Activated naive CD8-positive, alpha-beta T cell (primary cell): ENCODE measurements around the gene GPR161.
A peak's percentile ranks its signal among the peaks of the same experiment; 100 is the strongest.
"Not testable (repeated sequence)": the region's sequence is repeated elsewhere in the genome, so short reads cannot be mapped to it uniquely, and the experiment has no call there.

Experiments used
- H3K27ac Mint-ChIP-seq: one replicate; pipeline ENCODE4 v1.8.0; 2021; ENCODE audit warnings: mixed read lengths
- H3K27me3 Mint-ChIP-seq: one replicate; pipeline ENCODE4 v1.8.0; 2021; ENCODE audit warnings: mixed read lengths
- H3K36me3 Mint-ChIP-seq: one replicate; pipeline ENCODE4 v1.8.0; 2021; ENCODE audit warnings: mixed read lengths
- H3K4me1 Mint-ChIP-seq: one replicate; pipeline ENCODE4 v1.8.0; 2021; ENCODE audit warnings: low read depth, mixed read lengths
- H3K4me3 Mint-ChIP-seq: one replicate; pipeline ENCODE4 v1.8.0; 2021; ENCODE audit warnings: mild to moderate bottlenecking, mixed read lengths
- H3K9me3 Mint-ChIP-seq: one replicate; pipeline ENCODE4 v1.8.0; 2021; ENCODE audit warnings: low read depth, mixed read lengths

GPR161 gene, protein sequence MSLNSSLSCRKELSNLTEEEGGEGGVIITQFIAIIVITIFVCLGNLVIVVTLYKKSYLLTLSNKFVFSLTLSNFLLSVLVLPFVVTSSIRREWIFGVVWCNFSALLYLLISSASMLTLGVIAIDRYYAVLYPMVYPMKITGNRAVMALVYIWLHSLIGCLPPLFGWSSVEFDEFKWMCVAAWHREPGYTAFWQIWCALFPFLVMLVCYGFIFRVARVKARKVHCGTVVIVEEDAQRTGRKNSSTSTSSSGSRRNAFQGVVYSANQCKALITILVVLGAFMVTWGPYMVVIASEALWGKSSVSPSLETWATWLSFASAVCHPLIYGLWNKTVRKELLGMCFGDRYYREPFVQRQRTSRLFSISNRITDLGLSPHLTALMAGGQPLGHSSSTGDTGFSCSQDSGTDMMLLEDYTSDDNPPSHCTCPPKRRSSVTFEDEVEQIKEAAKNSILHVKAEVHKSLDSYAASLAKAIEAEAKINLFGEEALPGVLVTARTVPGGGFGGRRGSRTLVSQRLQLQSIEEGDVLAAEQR

GRCh38 chr1:168136709-168137514 lies at the start of gene GPR161:
Gene GPR161 (minus strand): TSS chr1:168136930. CDS start chr1:168104850, 32,080 bp downstream.
- Mint-ChIP-seq H3K4me1 (peaks cover 24% of the 10 kb centered on the region), H3K27ac (peak within 1 kb of the TSS; percentile 50), H3K4me3 (peak within 1 kb of the TSS; percentile 92), H3K27me3 (peaks cover 27% of the 10 kb centered on the region), H3K9me3 (no peaks in the 10 kb centered on the region), H3K36me3 (no peaks in the 10 kb centered on the region)

- Mint-ChIP-seq H3K4me3 (peak overlapping the region; percentile 20), H3K4me1 (peaks cover 17% of the 10 kb centered on the region)
- not testable (repeated sequence) for H3K9me3 Mint-ChIP-seq, H3K27me3 Mint-ChIP-seq, H3K27ac Mint-ChIP-seq, H3K36me3 Mint-ChIP-seq
These were observed 44.5 kb upstream of the GPR161 start for GRCh38 chr1:168181063-168181720.

- Mint-ChIP-seq H3K27ac (no peak overlapping the region), H3K9me3 (no peaks in the 10 kb centered on the region), H3K4me1 (peaks cover 17% of the 10 kb centered on the region), H3K4me3 (no peak overlapping the region), H3K36me3 (peaks cover 3% of the 10 kb centered on the region), H3K27me3 (no peaks in the 10 kb centered on the region)
These were observed 43.4 kb upstream of the GPR161 start for GRCh38 chr1:168180148-168180524.

GRCh38 chr1:168179438-168180147 lies 42.9 kb upstream of the GPR161 start:
- Mint-ChIP-seq H3K36me3 (peaks cover 3% of the 10 kb centered on the region), H3K4me1 (peaks cover 17% of the 10 kb centered on the region), H3K4me3 (no peak overlapping the region), H3K27ac (no peak overlapping the region), H3K27me3 (no peaks in the 10 kb centered on the region), H3K9me3 (no peaks in the 10 kb centered on the region)

GRCh38 chr1:168178638-168179437 lies 42.1 kb upstream of the GPR161 start, which contains the start of gene TIPRL:
Gene TIPRL (plus strand): TSS chr1:168178962. CDS start chr1:168179078, 116 bp downstream.
- Mint-ChIP-seq H3K4me3 (no peak within 1 kb of the TSS), H3K4me1 (peaks cover 14% of the 10 kb centered on the region), H3K27me3 (peaks cover under 1% of the 10 kb centered on the region), H3K36me3 (peaks cover 1% of the 10 kb centered on the region), H3K27ac (no peak within 1 kb of the TSS), H3K9me3 (no peaks in the 10 kb centered on the region)

GRCh38 chr1:168178227-168178637 lies 41.5 kb upstream of the GPR161 start:
- H3K36me3 Mint-ChIP-seq, result no peaks in the 10 kb centered on the region
- peaks cover 9% of the 10 kb centered on the region for H3K4me1 Mint-ChIP-seq
- no peak overlapping the region for H3K4me3 Mint-ChIP-seq
- no peak overlapping the region for H3K27ac Mint-ChIP-seq
- no peaks in the 10 kb centered on the region for H3K9me3 Mint-ChIP-seq
- peaks cover 2% of the 10 kb centered on the region for H3K27me3 Mint-ChIP-seq

GRCh38 chr1:168172250-168172915 lies 35.7 kb upstream of the GPR161 start:
- Mint-ChIP-seq H3K27ac (no peak overlapping the region), H3K4me3 (no peak overlapping the region), H3K9me3 (no peaks in the 10 kb centered on the region), H3K4me1 (no peaks in the 10 kb centered on the region), H3K27me3 (peaks cover 7% of the 10 kb centered on the region), H3K36me3 (no peaks in the 10 kb centered on the region)

DNA sequence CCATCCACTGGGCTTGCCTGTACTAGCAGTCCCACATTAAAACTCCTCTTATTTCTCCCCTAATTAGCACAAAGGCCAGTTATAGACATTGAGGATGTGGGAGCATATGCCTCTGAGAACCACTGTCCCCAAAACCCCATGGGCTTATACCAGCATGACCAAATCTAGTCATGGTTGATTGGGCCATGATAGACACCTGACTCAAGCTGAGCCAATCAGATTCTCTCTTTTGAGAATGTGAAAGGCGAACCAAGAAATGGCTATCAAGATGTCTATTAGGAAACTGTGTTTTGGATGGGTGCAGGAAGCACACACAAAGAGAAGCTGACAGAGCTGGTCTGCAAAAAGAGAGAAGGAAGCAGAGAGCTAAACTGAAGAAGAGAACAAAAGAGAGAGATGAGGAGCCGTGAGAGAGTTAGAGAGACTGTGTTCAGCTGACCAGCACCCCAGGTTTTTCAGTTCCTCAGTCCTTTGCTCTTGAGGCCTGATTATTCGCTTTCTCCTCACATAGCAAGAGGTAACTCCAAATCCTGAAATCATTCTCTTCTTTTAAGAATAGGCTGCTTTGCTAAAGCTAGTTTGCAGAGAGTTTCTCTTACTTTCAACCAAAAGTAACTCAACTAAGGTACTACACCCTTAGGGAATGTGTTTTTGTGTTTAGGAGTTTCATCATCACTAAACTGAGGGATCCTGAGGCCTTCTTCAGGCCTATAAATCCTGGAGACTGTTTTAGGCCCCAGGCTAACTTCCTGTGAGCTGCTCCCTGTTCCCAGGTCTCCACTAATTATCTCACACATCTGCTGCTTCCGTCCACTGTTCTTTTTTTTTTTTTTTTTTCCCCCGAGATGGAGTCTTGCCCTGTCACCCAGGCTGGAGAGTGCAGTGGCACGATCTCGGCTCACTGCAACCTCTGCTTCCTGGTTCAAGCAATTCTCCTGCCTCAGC lies 34.1 kb upstream of the GPR161 start:
- Mint-ChIP-seq H3K27me3 (peaks cover 7% of the 10 kb centered on the region), H3K4me1 (no peaks in the 10 kb centered on the region), H3K36me3 (no peaks in the 10 kb centered on the region), H3K27ac (no peak overlapping the region), H3K4me3 (no peak overlapping the region), H3K9me3 (no peaks in the 10 kb centered on the region)

- Mint-ChIP-seq H3K9me3 (no peaks in the 10 kb centered on the region), H3K4me1 (no peaks in the 10 kb centered on the region), H3K36me3 (peaks cover 4% of the 10 kb centered on the region), H3K27me3 (peaks cover 4% of the 10 kb centered on the region), H3K4me3 (no peak overlapping the region), H3K27ac (no peak overlapping the region)
These were observed 31.1 kb upstream of the GPR161 start for GRCh38 chr1:168167806-168168205.

DNA sequence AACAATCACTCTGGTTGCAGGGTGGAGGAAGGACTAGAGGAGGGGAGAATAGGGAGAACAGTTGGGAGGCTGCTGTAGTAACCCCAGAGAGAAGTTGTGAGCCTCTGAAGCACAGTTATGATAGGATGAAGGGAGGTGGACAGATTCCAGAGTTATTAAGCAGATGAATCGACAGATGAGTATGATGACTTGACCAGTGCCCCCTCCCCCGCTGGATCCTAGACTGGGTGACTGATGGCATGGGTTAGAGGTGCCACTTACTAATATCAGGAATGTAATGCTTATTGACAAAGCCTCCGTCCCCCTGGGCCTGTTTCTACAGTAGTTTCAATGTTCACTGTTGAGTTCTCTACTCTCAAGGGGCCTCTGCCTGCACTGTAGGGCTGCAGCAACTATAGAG lies 28.0 kb upstream of the GPR161 start:
- Mint-ChIP-seq H3K27ac (no peak overlapping the region), H3K36me3 (peaks cover 4% of the 10 kb centered on the region), H3K27me3 (peaks cover 4% of the 10 kb centered on the region), H3K4me3 (no peak overlapping the region), H3K4me1 (no peaks in the 10 kb centered on the region), H3K9me3 (peaks cover 12% of the 10 kb centered on the region)

DNA sequence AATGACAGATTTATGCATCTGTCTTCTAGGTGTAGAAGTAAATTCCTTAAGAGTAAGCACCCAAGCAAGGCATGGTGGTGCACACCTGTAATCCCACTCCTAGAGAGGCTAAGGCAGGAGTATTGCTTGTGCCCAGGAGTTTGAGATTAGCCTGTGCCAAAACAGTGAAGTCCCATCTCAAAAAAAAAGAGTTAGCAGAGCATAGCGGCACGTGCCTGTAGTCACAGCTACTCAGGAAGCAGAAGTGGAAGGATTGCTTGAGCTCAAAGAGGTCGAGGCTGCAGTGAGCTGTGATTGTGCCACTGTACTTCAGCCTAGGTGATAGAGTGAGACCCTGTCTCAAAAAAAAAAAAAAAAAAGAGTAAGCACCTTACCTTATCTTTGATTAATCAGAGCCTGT lies 26.9 kb upstream of the GPR161 start:
- H3K27me3 Mint-ChIP-seq, result peaks cover 4% of the 10 kb centered on the region

GRCh38 chr1:168161459-168161858 lies 24.7 kb upstream of the GPR161 start:
- H3K36me3 Mint-ChIP-seq, result peaks cover 13% of the 10 kb centered on the region
- H3K27ac Mint-ChIP-seq, result no peak overlapping the region
- no peak overlapping the region for H3K4me3 Mint-ChIP-seq
- H3K4me1 Mint-ChIP-seq, result no peaks in the 10 kb centered on the region
- peaks cover 20% of the 10 kb centered on the region for H3K9me3 Mint-ChIP-seq
- H3K27me3 Mint-ChIP-seq, result peaks cover 4% of the 10 kb centered on the region

More for the DNA sequence above, 26.9 kb upstream of the GPR161 start:
- peaks cover 5% of the 10 kb centered on the region for H3K36me3 Mint-ChIP-seq
- H3K4me1 Mint-ChIP-seq, result no peaks in the 10 kb centered on the region
- H3K9me3 Mint-ChIP-seq, result peaks cover 14% of the 10 kb centered on the region
- H3K4me3 Mint-ChIP-seq, result no peak overlapping the region
- H3K27ac Mint-ChIP-seq, result no peak overlapping the region
